Measurements from ENCODE around the gene AOC1.

- no peak for TF ChIP-seq CTCF (IDR thresholded peaks at IDR 0.05)
- no peak for TF ChIP-seq EP300 (IDR thresholded peaks at IDR 0.05)
- TF ChIP-seq POLR2A (IDR thresholded peaks at IDR 0.05) = no peak
Measured at GRCh38 chr7:150858236-150859197, 6.2 kb downstream of the AOC1 start.
